Endothelial cell of umbilical vein (primary cell): ENCODE results near the gene GAL3ST2. TPM values are rescaled to one million over a fixed set of nuclear protein-coding genes. Genes with fewer than 3 reads are reported as not detected.

ENCODE experiments used
- BruUV-seq: library from RNA; stranded (reverse); fragments of 400-500 nt; replicated peaks from 2 replicates; lab custom pipeline; 2021; lab: Mats Ljungman, UMichigan
- CTCF ChIA-PET: fragments of 300-600, 350-600 bp; sonication (Branson Sonifier 250); formaldehyde crosslinking; loops from one replicate; lab custom pipeline; 2021; ENCODE audit warnings: antibody characterized with exemption, inconsistent platforms; lab: Charles Lee
- POLR2A ChIA-PET: fragments of 300-600, 350-600 bp; sonication (Branson Sonifier 250); formaldehyde crosslinking; loops from one replicate; lab custom pipeline; 2021; ENCODE audit warnings: antibody characterized with exemption, inconsistent platforms; lab: Charles Lee
- DNase-seq: peaks from one replicate; pipeline ENCODE4 v3.0.0-alpha.2; 2011; ENCODE audit warnings: low read depth, low spot score
- FAIRE-seq: peaks from 2 replicates; lab custom pipeline; 2011; peaks lifted over from hg19 to GRCh38; lab: Jason Lieb, UNC
- H2AFZ ChIP-seq: 2 replicates; pipeline ENCODE4 v1.6.0; 2012; ENCODE audit warnings: low read depth, low read length, control low read depth, inconsistent platforms
- H3K27ac ChIP-seq: 2 replicates; pipeline ENCODE4 v1.5.1; 2011; ENCODE audit warnings: low read depth, mild to moderate bottlenecking, control low read depth, low read length, moderate library complexity; ENCODE audit not compliant: insufficient read depth
- H3K27me3 ChIP-seq, 2 experiments: 2 replicates each; pipeline versions ENCODE4 v1.6.0 to v1.6.1; 2011; ENCODE audit warnings: low read length in 2 of 2, mixed read lengths in 1 of 2; ENCODE audit not compliant: control insufficient read depth in 2 of 2, insufficient read depth in 2 of 2
- H3K36me3 ChIP-seq, 2 experiments: 2 replicates in 1 of 2; 3 replicates in 1 of 2; pipeline ENCODE4 v1.5.1; 2011; ENCODE audit warnings: low read length in 2 of 2, mild to moderate bottlenecking in 1 of 2, moderate library complexity in 1 of 2; ENCODE audit not compliant: control insufficient read depth in 2 of 2, insufficient read depth in 2 of 2; ENCODE audit errors: extremely low read depth in 1 of 2
- H3K4me1 ChIP-seq: 3 replicates; pipeline ENCODE4 v1.5.1; 2011; ENCODE audit warnings: mild to moderate bottlenecking, low read length; ENCODE audit not compliant: control insufficient read depth, insufficient read depth; ENCODE audit errors: extremely low read depth
- H3K4me2 ChIP-seq: 2 replicates; pipeline ENCODE4 v1.6.1; 2011; ENCODE audit warnings: low read length, control low read depth, mixed read lengths; ENCODE audit not compliant: insufficient read depth
- H3K4me3 ChIP-seq, 3 experiments: fragments of 200-600 bp in 1 of 3; sonication (generic), shearing (Covaris generic) in 1 of 3; replicated peaks in 1 of 3; 2 replicates each; pipeline ENCODE4 v1.5.1; 2011 to 2016; ENCODE audit warnings: control low read depth in 3 of 3, low read length in 3 of 3, mild to moderate bottlenecking in 2 of 3, inconsistent platforms in 1 of 3, low read depth in 1 of 3, moderate library complexity in 1 of 3; ENCODE audit not compliant: insufficient read depth in 1 of 3
- H3K79me2 ChIP-seq: 2 replicates; pipeline ENCODE4 v1.6.0; 2012; ENCODE audit warnings: low read length, inconsistent platforms; ENCODE audit not compliant: control insufficient read depth, insufficient read depth
- H3K9ac ChIP-seq: replicated peaks from 2 replicates; pipeline ENCODE3; 2011; ENCODE audit warnings: low read length, control low read depth; ENCODE audit not compliant: insufficient read depth; ENCODE audit errors: extremely low read depth
- H3K9me1 ChIP-seq: replicated peaks from 3 replicates; pipeline ENCODE4 v1.6.0; 2011; ENCODE audit warnings: mild to moderate bottlenecking, low read length; ENCODE audit not compliant: control insufficient read depth, insufficient read depth; ENCODE audit errors: extremely low read depth
- H3K9me3 ChIP-seq: replicated peaks from 2 replicates; pipeline ENCODE4 v1.5.1; 2012; ENCODE audit warnings: low read length, inconsistent platforms; ENCODE audit not compliant: control insufficient read depth, insufficient read depth
- H4K20me1 ChIP-seq: replicated peaks from 2 replicates; pipeline ENCODE3; 2011; ENCODE audit warnings: mild to moderate bottlenecking, low read length; ENCODE audit not compliant: control insufficient read depth, insufficient read depth; ENCODE audit errors: extremely low read depth
- CTCF ChIP-seq, 2 donors: IDR thresholded peaks; 1 replicate in 1 of 2; 2 replicates in 1 of 2; pipeline ENCODE4 v1.5.1; 2011; ENCODE audit warnings: low read length in 2 of 2, mild to moderate bottlenecking in 2 of 2, moderate library complexity in 2 of 2, control low read depth in 1 of 2, inconsistent platforms in 1 of 2, low read depth in 1 of 2; ENCODE audit not compliant: insufficient read depth in 1 of 2; ENCODE audit errors: extremely low read depth in 1 of 2
- EZH2 ChIP-seq: IDR thresholded peaks from 2 replicates; pipeline ENCODE4 v1.6.1; 2012; ENCODE audit warnings: borderline replicate concordance, low read depth, mild to moderate bottlenecking, moderate library complexity, low read length, inconsistent platforms; ENCODE audit not compliant: severe bottlenecking
- FOS ChIP-seq: IDR thresholded peaks from 2 replicates; pipeline ENCODE4 v1.6.1; 2011; ENCODE audit warnings: mild to moderate bottlenecking, low read length, moderate library complexity, borderline replicate concordance; ENCODE audit not compliant: insufficient read depth
- GATA2 ChIP-seq: IDR thresholded peaks from 2 replicates; pipeline ENCODE4 v1.7.0; 2011; ENCODE audit warnings: low read depth, mild to moderate bottlenecking, moderate library complexity, mixed read lengths, low read length; ENCODE audit not compliant: insufficient read length, insufficient read depth
- POLR2AphosphoS5 ChIP-seq: IDR thresholded peaks from 2 replicates; pipeline ENCODE4 v1.6.1; 2012; ENCODE audit warnings: low read depth, mild to moderate bottlenecking, control low read depth, low read length, moderate library complexity; ENCODE audit not compliant: insufficient read depth
- dilution Hi-C: fragments of 300-500 bp; cut with MboI; formaldehyde crosslinking; loops from one replicate; pipeline ENCODE4 v1.15.0; 2019; ENCODE audit warnings: low sequenced_read_pairs; ENCODE audit not compliant: extremely low pct_ligation_motif_present
- intact Hi-C: fragments of 100-400 bp; cut with micrococcal nuclease; formaldehyde crosslinking; loops from one replicate; pipeline ENCODE4 v1.10.0; 2022
- polyA plus RNA-seq, 4 experiments: library from polyadenylated mRNA; depleted of rRNA in 3 of 4; stranded (reverse) in 3 of 4; unstranded in 1 of 4; fragments of >200 nt; gene quantifications; 2 replicates each; pipeline versions ENCODE4 v1.2.1 to v1.2.3, GENCODE V29; 2011 to 2012; ENCODE audit warnings: missing spikeins in 1 of 4
- total RNA-seq: library from RNA; stranded (reverse); gene quantifications from 2 replicates; pipeline ENCODE4 v1.2.3, GENCODE V29; 2021

Gene GAL3ST2
- total and polyA plus RNA-seq, 2 donors (not counting 3 experiments of a cell fraction or from before 2014, with no cell fraction given): not detected

GRCh38 chr2:241741016-241741415 lies 35.6 kb upstream of the GAL3ST2 start:
- no peak for FAIRE-seq
- Histone ChIP-seq H3K9me3 (no peaks in the 10 kb centered on the region), H3K27me3 (no peaks in the 10 kb centered on the region), H3K9me1 (no peaks in the 10 kb centered on the region), H3K27ac (no peak overlapping the region), H2AFZ (no peak overlapping the region), H3K4me1 (peaks cover 10% of the 10 kb centered on the region), H3K9ac (no peak overlapping the region), H3K36me3 (peaks cover 2 to 18% of the 10 kb centered on the region in 2 experiments), H3K4me3 (no peak overlapping the region), H3K79me2 (no peaks in the 10 kb centered on the region), H4K20me1 (no peaks in the 10 kb centered on the region), H3K4me2 (no peak overlapping the region)
- intact Hi-C loops: no loop called here
- CTCF ChIA-PET: interaction anchor here (0.6 kb wide), 1 partner anchor 128 kb away, joined by 3 read pairs; no protein-coding TSS in a partner anchor
- TF ChIP-seq CTCF (IDR thresholded peaks at IDR 0.05; ENCODE audit: extremely low read depth in 1 of 2, insufficient read depth in 1 of 2, low read depth in 1 of 2, low read length in 2 of 2): no peak
- peak; percentile 46 for TF ChIP-seq GATA2
- no peak for TF ChIP-seq EZH2
- TF ChIP-seq POLR2AphosphoS5: no peak
- TF ChIP-seq FOS: no peak
- no TSS peak for BruUV-seq
- no peak for DNase-seq
- POLR2A ChIA-PET: no interaction called here
- dilution Hi-C loops: no loop called here
